ENCODE measurements around the gene MED14.

Gene MED14

DNA sequence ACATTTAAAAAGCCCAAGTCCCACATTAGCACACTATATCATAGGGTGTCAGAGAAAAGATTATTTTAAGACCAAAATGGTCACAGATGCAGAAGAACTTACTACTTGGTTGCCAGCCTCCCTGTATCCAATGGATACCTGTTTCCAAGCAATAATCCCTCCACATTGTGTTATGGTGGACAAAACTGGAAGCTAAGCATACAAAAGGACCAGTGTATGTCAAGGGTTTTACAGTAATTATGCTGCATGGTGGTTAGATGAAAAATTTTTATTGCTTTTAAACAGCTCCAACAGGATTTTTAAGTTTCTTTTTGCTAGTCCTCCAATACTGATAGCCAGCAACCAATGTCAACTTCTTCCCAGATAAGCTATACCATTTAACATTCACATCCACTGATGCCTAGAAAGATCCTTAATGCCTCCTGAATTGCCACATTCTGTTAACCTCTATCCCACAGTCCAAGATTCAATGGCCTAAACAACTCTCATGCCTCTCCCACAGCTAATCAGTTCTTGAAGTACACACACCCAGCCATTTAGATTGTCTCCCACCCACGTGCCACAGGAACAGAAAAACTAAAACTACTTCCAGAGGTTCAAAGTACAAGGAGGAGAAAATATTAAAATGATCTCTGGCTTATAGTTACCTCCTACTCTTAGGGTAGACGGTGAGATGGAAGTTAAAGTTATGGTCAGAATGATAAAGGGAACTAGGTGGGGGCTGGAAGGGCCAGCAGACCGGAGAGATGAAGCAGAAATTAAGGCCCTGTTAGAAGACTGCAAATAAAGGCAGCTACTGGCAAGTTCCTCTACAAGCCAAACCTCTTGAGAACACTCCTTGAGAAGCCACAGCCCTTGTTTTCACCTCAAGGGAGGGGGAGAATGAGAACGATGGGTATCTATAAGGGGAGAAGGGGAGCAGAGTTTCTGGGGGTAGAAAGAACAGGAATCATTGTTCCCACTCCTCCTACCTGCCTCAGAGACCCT is 5.5 kb downstream of the MED14 start:
- DNase-seq (ENCODE audit: low read depth) = no peak

GRCh38 chrX:40727581-40728252 is 7.6 kb downstream of the MED14 start:
- DNase-seq (ENCODE audit: low read depth) = peak; percentile 3

- DNase-seq (ENCODE audit: low read depth) = no peak
Observed at GRCh38 chrX:40727093-40727492, 8.2 kb downstream of the MED14 start.

DNA sequence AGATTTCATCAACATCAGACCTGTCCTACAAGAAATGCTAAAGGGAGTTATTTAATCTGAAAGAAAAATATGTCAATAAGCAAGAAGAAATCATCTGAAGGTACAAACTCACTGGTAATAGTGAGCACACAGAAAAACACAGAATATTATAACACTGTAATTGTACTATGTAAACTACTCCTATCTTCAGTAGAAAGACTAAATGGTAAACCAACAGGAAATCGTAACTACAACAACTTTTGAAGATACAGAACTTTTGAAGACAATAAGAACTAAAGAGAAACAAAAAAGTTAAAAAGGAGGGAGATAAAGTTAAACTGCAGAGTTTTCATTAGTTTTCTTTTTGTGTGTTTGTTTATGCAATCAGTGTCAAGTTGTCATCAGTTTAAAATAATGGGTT is 12.4 kb downstream of the MED14 start:
- no peak for DNase-seq (ENCODE audit: low read depth)

DNA sequence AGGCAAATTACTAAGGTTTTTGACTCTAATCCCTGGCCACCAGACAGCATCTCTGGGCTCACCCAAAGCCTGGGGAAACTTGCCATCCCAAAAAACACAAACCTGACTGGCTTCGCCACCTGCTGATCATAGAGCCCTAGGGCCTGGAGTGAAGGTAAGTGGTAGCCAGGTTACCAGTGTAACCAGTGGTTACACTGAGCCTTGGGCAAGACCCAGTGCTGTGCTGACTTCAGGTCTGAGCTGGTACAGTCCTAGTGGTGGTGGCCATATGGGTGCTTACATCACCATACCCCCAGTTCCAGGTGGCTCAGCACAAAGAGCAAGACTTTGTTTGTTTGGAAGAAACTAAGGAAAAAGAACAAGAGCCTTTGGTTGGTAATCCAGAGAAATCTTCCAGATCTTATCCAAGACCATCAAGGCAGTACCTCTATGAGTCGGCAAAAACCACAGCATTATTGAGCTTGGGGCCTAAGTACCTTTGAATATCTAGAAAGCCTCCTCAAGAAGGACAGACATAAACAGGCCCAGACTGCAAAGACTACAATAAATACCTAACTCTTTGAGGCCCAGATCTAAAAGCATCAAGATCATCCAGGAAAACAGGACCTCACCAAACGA is 13.7 kb downstream of the MED14 start:
- no peak for DNase-seq (ENCODE audit: low read depth)

DNA sequence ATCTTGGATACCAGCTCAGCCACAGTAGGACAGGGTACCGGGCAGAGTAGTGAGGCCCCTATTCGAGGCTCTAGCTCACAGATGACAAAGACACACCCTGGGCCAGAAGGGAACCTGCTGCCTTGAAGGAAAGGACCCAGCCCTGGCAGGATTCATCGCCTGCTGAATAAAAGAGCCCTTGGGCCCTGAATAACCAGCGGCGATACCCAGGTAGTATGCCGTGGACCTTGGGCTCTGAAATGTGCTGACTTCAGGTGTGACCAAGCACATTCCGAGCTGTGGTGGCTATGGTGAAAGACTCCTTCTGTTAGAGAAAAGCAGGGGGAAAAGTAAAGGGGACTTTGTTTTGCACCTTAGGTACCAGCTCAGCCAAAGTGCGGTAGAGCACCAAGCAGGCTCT is 14.6 kb downstream of the MED14 start:
- no peak for DNase-seq (ENCODE audit: low read depth)

DNA sequence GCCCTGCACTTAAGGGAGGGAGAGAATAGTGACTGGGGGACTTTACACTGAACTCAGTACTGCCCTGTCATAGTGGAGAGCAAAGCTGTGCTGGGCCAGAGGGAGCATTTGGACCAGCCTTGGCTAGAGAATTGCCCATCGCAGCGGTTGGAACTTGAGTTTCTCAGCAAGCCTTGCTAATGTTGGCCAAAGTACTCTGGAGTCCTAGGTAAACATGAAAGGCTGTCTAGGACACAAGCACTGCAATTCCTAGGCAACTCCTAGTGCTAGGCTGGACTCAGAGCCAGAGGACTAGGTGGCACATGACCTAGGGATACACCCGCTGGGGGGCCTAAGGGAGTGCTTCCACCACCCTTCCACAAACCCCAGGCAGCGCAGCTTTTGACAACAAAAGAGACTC is 15.0 kb downstream of the MED14 start:
- no peak for DNase-seq (ENCODE audit: low read depth)

GRCh38 chrX:40719731-40720130 is 15.6 kb downstream of the MED14 start:
- DNase-seq (ENCODE audit: low read depth) = no peak

GRCh38 chrX:40719218-40719617 is 16.1 kb downstream of the MED14 start:
- peak; percentile 53 for DNase-seq (ENCODE audit: low read depth)

DNA sequence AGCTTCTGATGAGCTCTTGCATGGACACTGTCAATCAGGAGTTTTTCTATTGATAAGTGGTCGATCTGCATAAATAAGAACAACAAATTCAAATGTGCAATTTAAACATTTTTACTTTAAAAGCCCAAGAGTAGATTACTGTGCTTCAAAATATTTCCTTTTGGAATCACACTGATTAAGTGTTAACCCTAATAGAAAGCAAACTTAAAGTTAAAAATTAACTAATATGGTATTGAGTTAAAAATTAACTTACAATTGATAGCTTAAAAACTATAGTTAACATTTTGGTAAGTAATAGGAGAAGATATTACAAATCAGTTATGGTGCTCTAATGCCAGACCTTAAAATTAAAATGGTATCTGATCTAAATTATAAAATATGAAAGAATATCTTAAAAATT is 25.9 kb downstream of the MED14 start:
- no peak for DNase-seq (ENCODE audit: low read depth)

DNA sequence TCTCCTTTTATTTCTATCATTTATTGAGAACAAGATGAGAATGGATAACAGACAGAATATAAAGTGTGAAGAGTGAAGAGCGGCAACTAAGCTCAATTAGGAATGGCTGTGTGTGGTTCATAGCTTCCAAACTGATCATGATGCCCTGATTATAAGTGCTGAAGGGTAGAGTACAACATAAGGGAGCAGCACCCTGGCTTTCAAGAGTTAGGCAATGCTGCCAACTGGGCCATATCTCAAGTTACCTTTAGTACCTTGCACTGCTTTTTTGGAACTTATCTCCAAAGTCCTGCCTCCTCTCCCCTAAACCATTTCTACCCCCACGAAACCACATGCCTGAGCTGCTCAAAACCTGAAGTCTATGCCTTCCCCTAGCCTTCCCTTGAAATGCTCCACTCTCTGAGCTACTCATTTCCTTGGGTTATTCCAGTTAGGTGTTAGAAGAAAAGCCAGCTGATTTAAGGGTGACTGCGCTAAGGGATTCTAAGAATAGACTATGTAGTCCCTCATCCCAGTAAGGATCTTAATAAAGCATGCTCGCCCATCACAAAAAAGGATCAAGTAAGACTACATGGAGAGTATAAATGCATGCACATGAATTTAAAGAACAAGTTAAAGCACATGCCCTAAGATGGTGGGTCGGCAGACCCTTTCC is 29.6 kb downstream of the MED14 start:
- DNase-seq (ENCODE audit: low read depth) = no peak

GRCh38 chrX:40700640-40701342 is 34.6 kb downstream of the MED14 start:
- no peak for DNase-seq (ENCODE audit: low read depth)

- DNase-seq (ENCODE audit: low read depth) = no peak
Observed at GRCh38 chrX:40698851-40699250, 36.5 kb downstream of the MED14 start.

DNA sequence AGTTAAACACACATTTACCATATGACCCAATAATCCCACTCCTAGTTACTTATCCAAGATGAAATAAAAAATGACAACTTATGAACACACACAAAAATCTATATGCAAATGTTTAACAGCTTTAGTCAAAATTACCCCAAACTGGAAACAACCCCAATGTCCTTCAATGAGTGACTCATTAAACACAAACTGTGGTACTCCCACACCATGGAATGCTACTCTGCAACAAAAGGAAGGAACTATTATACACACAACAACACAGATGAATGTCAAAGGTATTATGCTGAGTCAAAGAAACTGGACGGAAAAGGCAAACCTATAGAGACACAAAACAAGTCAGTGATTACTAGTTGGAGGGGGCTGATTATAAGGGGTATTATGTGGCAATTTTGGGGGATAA is 40.5 kb downstream of the MED14 start:
- DNase-seq (ENCODE audit: low read depth) = no peak

DNA sequence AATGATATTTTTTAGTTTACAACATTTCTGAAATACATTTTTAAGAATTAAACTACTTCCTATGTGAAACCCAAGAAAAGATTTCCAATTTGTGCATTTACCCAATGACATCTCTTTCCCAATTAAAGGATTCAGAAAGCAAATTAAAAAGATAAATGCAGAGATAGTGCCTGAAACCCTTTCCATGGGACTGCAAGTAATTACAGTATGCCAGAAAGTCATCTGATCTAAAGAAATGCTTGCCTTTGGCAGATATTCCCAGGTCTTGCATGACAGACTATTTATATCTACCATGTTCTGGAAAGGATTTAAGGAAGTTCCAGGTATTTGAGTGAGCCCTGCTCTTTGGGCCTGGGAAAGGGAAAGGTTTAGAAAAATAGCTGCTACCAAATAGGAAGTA is 46.4 kb downstream of the MED14 start:
- DNase-seq (ENCODE audit: low read depth) = peak; percentile 33

DNA sequence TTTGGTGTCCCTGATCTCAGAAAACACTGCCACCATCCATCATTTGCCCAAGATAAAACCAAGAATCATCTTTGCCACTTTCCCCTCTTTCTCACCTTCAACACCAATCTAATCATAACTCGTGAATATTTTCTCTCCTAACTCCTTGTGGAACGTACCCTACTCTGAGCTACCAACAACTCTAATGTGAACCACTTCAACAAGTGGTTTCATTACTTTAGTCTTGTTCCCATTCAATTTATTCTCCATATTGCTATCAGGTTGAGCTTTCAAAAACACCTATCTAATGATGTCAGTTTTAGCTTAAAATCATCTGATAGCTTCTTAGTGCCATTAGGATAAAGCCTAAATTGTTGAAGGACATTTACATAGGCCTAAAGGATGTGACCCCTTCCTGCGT is 48.2 kb downstream of the MED14 start:
- no peak for DNase-seq (ENCODE audit: low read depth)

GRCh38 chrX:40685362-40685918 is 49.9 kb downstream of the MED14 start:
- no peak for DNase-seq (ENCODE audit: low read depth)

- no peak for DNase-seq (ENCODE audit: low read depth)
Observed at GRCh38 chrX:40684092-40684491, 51.2 kb downstream of the MED14 start.

GRCh38 chrX:40683245-40683644 is 52.1 kb downstream of the MED14 start:
- DNase-seq (ENCODE audit: low read depth) = no peak

DNA sequence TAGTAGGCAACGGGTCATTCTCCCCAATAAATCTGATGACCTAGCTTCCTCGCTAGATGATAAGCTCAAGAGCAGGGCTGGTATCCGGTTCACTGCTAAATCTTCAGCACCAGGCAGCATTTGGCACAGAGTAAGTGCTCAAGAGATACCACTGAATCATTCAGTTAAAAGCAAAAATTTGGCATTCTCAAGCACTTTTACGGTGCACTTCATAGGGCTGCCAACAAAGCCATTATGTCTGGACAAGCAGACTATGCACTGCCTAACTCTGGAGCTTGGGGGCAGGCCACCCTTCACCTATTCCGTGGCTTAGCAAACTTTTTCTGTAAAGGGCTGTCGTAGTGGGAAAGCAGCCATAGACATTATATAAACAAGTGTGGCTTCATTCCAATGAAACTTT is 64.2 kb downstream of the MED14 start:
- no peak for DNase-seq (ENCODE audit: low read depth)

DNA sequence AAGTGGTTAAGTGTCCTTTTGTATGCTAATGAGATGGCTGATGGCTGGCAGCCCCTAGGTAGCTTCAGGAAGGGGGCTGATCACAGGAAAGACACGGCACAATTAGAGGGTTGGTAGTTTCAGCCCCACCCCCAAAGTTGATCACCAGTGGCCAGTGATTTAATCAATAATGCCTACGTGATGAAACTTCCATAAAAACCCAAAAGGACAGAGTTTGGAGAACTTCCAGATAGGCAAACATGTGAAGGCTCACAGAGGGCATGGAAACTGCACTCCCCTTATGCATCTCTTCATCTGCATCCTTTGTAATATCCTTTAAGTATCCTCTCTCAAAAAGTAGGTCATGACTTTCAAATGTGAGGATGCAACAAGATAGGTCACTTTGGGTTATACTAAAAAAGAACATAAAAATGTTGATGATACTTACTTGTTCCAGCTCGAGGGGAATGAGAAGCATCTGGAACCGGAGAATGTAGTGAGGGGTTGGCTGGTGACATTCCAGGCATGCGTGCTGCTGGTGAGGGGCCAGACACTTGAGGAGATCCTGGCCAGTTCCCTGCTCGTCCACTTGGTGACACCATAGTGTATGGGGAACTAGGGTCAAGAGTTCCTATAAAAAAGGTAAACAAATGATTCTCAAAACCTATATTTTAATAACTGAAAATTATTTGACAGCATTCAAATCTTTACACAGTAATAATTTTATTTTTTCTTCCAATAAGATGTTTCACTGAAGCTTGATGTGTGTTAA is 71.3 kb downstream of the MED14 start:
- DNase-seq (ENCODE audit: low read depth) = peak; percentile 38
